Activated CD8-positive, alpha-beta memory T cell treated with anti-CD3 and anti-CD28 coated beads, Interleukin-2, amount 10 ng/mL, durations not matched to agents 7 days and 5 days (primary cell): Measurements from ENCODE around the gene METAP1. TPM values are rescaled to one million over a fixed set of nuclear protein-coding genes. Genes with fewer than 3 reads are reported as not detected.
"Not testable (repeated sequence)": the region's sequence is repeated elsewhere in the genome, so short reads cannot be mapped to it uniquely, and the experiment has no call there.

Experiments used
- ATAC-seq: fragments of 150-1000 bp; cut with Tn5 transposase; one replicate; pipeline ENCODE4 v1.10.0; 2021; ENCODE audit warnings: moderate library complexity
- CTCF ChIA-PET: fragments of 350-600 bp; sonication (Branson Sonifier 250); formaldehyde crosslinking; loops from one replicate; lab custom pipeline; 2021; ENCODE audit warnings: antibody characterized with exemption; lab: Charles Lee
- DNase-seq: peaks from one replicate; pipeline ENCODE4 v3.0.0-alpha.2; 2020
- H3K27ac Mint-ChIP-seq: one replicate; pipeline ENCODE4 v1.8.0; 2021; ENCODE audit warnings: mild to moderate bottlenecking, mixed read lengths
- H3K27me3 Mint-ChIP-seq: one replicate; pipeline ENCODE4 v1.8.0; 2021; ENCODE audit warnings: mixed read lengths
- H3K36me3 Mint-ChIP-seq: one replicate; pipeline ENCODE4 v1.8.0; 2021; ENCODE audit warnings: mild to moderate bottlenecking, mixed read lengths
- H3K4me1 Mint-ChIP-seq: one replicate; pipeline ENCODE4 v1.8.0; 2021; ENCODE audit warnings: mixed read lengths
- H3K4me3 Mint-ChIP-seq: one replicate; pipeline ENCODE4 v1.8.0; 2021; ENCODE audit warnings: mild to moderate bottlenecking, moderate library complexity, mixed read lengths
- H3K9me3 Mint-ChIP-seq: one replicate; pipeline ENCODE4 v1.8.0; 2022; ENCODE audit warnings: low read depth, mixed read lengths
- total RNA-seq, 2 experiments: library from RNA; stranded (reverse); gene quantifications; one replicate each; pipeline ENCODE4 v1.2.3, GENCODE V29; 2021

METAP1 gene
- total RNA-seq, 2 experiments from 2014 or later, result 43.7 to 48.4 TPM

- Mint-ChIP-seq H3K9me3 (peaks cover 3% of the 10 kb centered on the region), H3K4me1 (peaks cover 15% of the 10 kb centered on the region), H3K36me3 (peaks cover 54% of the 10 kb centered on the region), H3K4me3 (no peak overlapping the region), H3K27ac (peak overlapping the region; percentile 88), H3K27me3 (no peaks in the 10 kb centered on the region)
- DNase-seq, result no peak
- CTCF ChIA-PET, result interaction anchor here (1.2 kb wide), 2 partner anchors 13 to 48 kb away, joined by 6 read pairs; partner anchors contain the start of gene METAP1
- peak; percentile 74 for ATAC-seq
Measured at GRCh38 chr4:99043346-99043745, 47.8 kb downstream of the METAP1 start.

- H3K9me3 Mint-ChIP-seq, result peaks cover 3% of the 10 kb centered on the region
- ATAC-seq (no peak), DNase-seq (no peak)
- no peak overlapping the region for H3K4me3 Mint-ChIP-seq
- peaks cover 20% of the 10 kb centered on the region for H3K4me1 Mint-ChIP-seq
- no peaks in the 10 kb centered on the region for H3K27me3 Mint-ChIP-seq
- CTCF ChIA-PET, result interaction anchor here (1.5 to 1.9 kb wide), 2 partner anchors 8 to 52 kb away, joined by 5 to 8 read pairs; partner anchors contain the start of gene METAP1
- no peak overlapping the region for H3K27ac Mint-ChIP-seq
- H3K36me3 Mint-ChIP-seq, result peaks cover 62% of the 10 kb centered on the region
Measured at GRCh38 chr4:99047710-99048109, 52.2 kb downstream of the METAP1 start.

GRCh38 chr4:99052902-99053301, 57.4 kb downstream of the METAP1 start:
- ATAC-seq (peak; percentile 62), DNase-seq (no peak)
- peak overlapping the region; percentile 73 for H3K27ac Mint-ChIP-seq
- CTCF ChIA-PET, result interaction anchor here (1.2 to 6.8 kb wide), 2 partner anchors 8 to 57 kb away, joined by 3 to 151 read pairs; partner anchors contain the start of gene METAP1
- H3K9me3 Mint-ChIP-seq, result no peaks in the 10 kb centered on the region
- H3K27me3 Mint-ChIP-seq, result no peaks in the 10 kb centered on the region
- peaks cover 43% of the 10 kb centered on the region for H3K4me1 Mint-ChIP-seq
- H3K4me3 Mint-ChIP-seq, result no peak overlapping the region
- H3K36me3 Mint-ChIP-seq, result peaks cover 48% of the 10 kb centered on the region

- Mint-ChIP-seq H3K36me3 (peaks cover 42% of the 10 kb centered on the region), H3K9me3 (no peaks in the 10 kb centered on the region), H3K4me1 (peaks cover 43% of the 10 kb centered on the region), H3K27ac (peak overlapping the region; percentile 77), H3K4me3 (no peak overlapping the region), H3K27me3 (no peaks in the 10 kb centered on the region)
- peak; percentile 32 for ATAC-seq
- no peak for DNase-seq
- CTCF ChIA-PET, result interaction anchor here (0.6 to 6.8 kb wide), 3 partner anchors 29 to 59 kb away, joined by 3 to 151 read pairs (median 3); partner anchors contain the start of gene METAP1
Measured at GRCh38 chr4:99054428-99054994, 59.0 kb downstream of the METAP1 start.

- H3K9me3 Mint-ChIP-seq, result no peaks in the 10 kb centered on the region
- DNase-seq (no peak), ATAC-seq (no peak)
- H3K27ac Mint-ChIP-seq, result no peak overlapping the region
- peaks cover 40% of the 10 kb centered on the region for H3K36me3 Mint-ChIP-seq
- no peak overlapping the region for H3K4me3 Mint-ChIP-seq
- no peaks in the 10 kb centered on the region for H3K27me3 Mint-ChIP-seq
- H3K4me1 Mint-ChIP-seq, result peaks cover 30% of the 10 kb centered on the region
- CTCF ChIA-PET, result interaction anchor here (1.5 to 6.8 kb wide), 2 partner anchors 11 to 63 kb away, joined by 4 to 151 read pairs; partner anchors contain the start of gene METAP1
Measured at GRCh38 chr4:99058228-99058627, 62.7 kb downstream of the METAP1 start.

GRCh38 chr4:99059550-99059949, 64.0 kb downstream of the METAP1 start:
- no peaks in the 10 kb centered on the region for H3K27me3 Mint-ChIP-seq
- no peaks in the 10 kb centered on the region for H3K9me3 Mint-ChIP-seq
- CTCF ChIA-PET, result interaction anchor here (1.5 kb wide), 1 partner anchor 64 kb away, joined by 7 read pairs; the partner anchor contains the start of gene METAP1
- DNase-seq (no peak), ATAC-seq (no peak)
- H3K36me3 Mint-ChIP-seq, result peaks cover 42% of the 10 kb centered on the region
- H3K4me3 Mint-ChIP-seq, result no peak overlapping the region
- H3K4me1 Mint-ChIP-seq, result peaks cover 19% of the 10 kb centered on the region
- H3K27ac Mint-ChIP-seq, result no peak overlapping the region

GRCh38 chr4:99061048-99061700, 65.7 kb downstream of the METAP1 start:
- DNase-seq, result no peak
- Mint-ChIP-seq H3K27ac (no peak overlapping the region), H3K27me3 (no peaks in the 10 kb centered on the region), H3K9me3 (no peaks in the 10 kb centered on the region), H3K4me3 (no peak overlapping the region), H3K4me1 (peaks cover 3% of the 10 kb centered on the region), H3K36me3 (peaks cover 52% of the 10 kb centered on the region)
- no peak for ATAC-seq
- CTCF ChIA-PET, result no interaction called here

- no peak for ATAC-seq
- CTCF ChIA-PET, result no interaction called here
- Mint-ChIP-seq H3K4me3 (no peak overlapping the region), H3K36me3 (peaks cover 57% of the 10 kb centered on the region), H3K27me3 (no peaks in the 10 kb centered on the region), H3K27ac (no peak overlapping the region), H3K9me3 (no peaks in the 10 kb centered on the region), H3K4me1 (peaks cover 2% of the 10 kb centered on the region)
- DNase-seq, result no peak
Measured at GRCh38 chr4:99062120-99062519, 66.6 kb downstream of the METAP1 start.

GRCh38 chr4:99065521-99065920, 70.0 kb downstream of the METAP1 start:
- DNase-seq, H3K9me3 Mint-ChIP-seq, H3K27me3 Mint-ChIP-seq, H3K4me1 Mint-ChIP-seq, H3K27ac Mint-ChIP-seq, ATAC-seq, H3K4me3 Mint-ChIP-seq: not testable (repeated sequence)
- CTCF ChIA-PET, result interaction anchor here (1.0 kb wide), 1 partner anchor 9 kb away, joined by 3 read pairs; no protein-coding TSS in a partner anchor
- peaks cover 54% of the 10 kb centered on the region for H3K36me3 Mint-ChIP-seq

GRCh38 chr4:99067617-99068016, 72.1 kb downstream of the METAP1 start:
- peaks cover 57% of the 10 kb centered on the region for H3K36me3 Mint-ChIP-seq
- H3K27me3 Mint-ChIP-seq, result no peaks in the 10 kb centered on the region
- CTCF ChIA-PET, result interaction anchor here (1.2 to 2.3 kb wide), 2 partner anchors 11 to 72 kb away, joined by 3 to 11 read pairs; partner anchors contain the start of gene METAP1
- ATAC-seq, result no peak
- no peak for DNase-seq
- H3K9me3 Mint-ChIP-seq, result no peaks in the 10 kb centered on the region
- no peak overlapping the region for H3K27ac Mint-ChIP-seq
- no peak overlapping the region for H3K4me3 Mint-ChIP-seq
- no peaks in the 10 kb centered on the region for H3K4me1 Mint-ChIP-seq

- H3K4me1 Mint-ChIP-seq, result no peaks in the 10 kb centered on the region
- ATAC-seq (no peak), DNase-seq (no peak)
- no peak overlapping the region for H3K4me3 Mint-ChIP-seq
- H3K27ac Mint-ChIP-seq, result no peak overlapping the region
- peaks cover 56% of the 10 kb centered on the region for H3K36me3 Mint-ChIP-seq
- CTCF ChIA-PET, result no interaction called here
- H3K27me3 Mint-ChIP-seq, result no peaks in the 10 kb centered on the region
- no peaks in the 10 kb centered on the region for H3K9me3 Mint-ChIP-seq
Measured at GRCh38 chr4:99071159-99071558, 75.6 kb downstream of the METAP1 start.

GRCh38 chr4:99074816-99075215, 79.3 kb downstream of the METAP1 start:
- no peaks in the 10 kb centered on the region for H3K4me1 Mint-ChIP-seq
- ATAC-seq, result no peak

GRCh38 chr4:99076292-99076976, 80.9 kb downstream of the METAP1 start:
- no peaks in the 10 kb centered on the region for H3K27me3 Mint-ChIP-seq
- H3K36me3 Mint-ChIP-seq, result peaks cover 62% of the 10 kb centered on the region
- no peak overlapping the region for H3K27ac Mint-ChIP-seq
- H3K4me3 Mint-ChIP-seq, result no peak overlapping the region
- CTCF ChIA-PET, result interaction anchor here (1.8 kb wide), 1 partner anchor 81 kb away, joined by 6 read pairs; the partner anchor contains the start of gene METAP1
- no peaks in the 10 kb centered on the region for H3K4me1 Mint-ChIP-seq
- no peaks in the 10 kb centered on the region for H3K9me3 Mint-ChIP-seq
- no peak for DNase-seq
- no peak for ATAC-seq

More at GRCh38 chr4:99074816-99075215, 79.3 kb downstream of the METAP1 start:
- Mint-ChIP-seq H3K9me3 (no peaks in the 10 kb centered on the region), H3K27ac (no peak overlapping the region), H3K4me3 (no peak overlapping the region), H3K36me3 (peaks cover 53% of the 10 kb centered on the region), H3K27me3 (no peaks in the 10 kb centered on the region)
- CTCF ChIA-PET, result interaction anchor here (1.8 kb wide), 1 partner anchor 80 kb away, joined by 6 read pairs; the partner anchor contains the start of gene METAP1
- no peak for DNase-seq
